ENCODE results near the gene CACNA2D2. TPM values are rescaled to one million over a fixed set of nuclear protein-coding genes. Genes with fewer than 3 reads are reported as not detected.

Gene CACNA2D2
- polyA plus RNA-seq, 1 of the 3 experiments (the other 2 are of a cell fraction), result 1.1 TPM

GRCh38 chr3:50495609-50496423 lies 7.6 kb downstream of the CACNA2D2 start:
- H3K9me2 ChIP-seq, result no peaks in the 10 kb centered on the region
- POLR2A ChIA-PET, result no interaction called here
- no peak overlapping the region for H2AFZ ChIP-seq (ENCODE audit: low read depth)
- no peaks in the 10 kb centered on the region for H3K79me2 ChIP-seq (ENCODE audit: insufficient read depth)
- no peak overlapping the region for H3K4me2 ChIP-seq
- no peak overlapping the region for H3K27ac ChIP-seq (ENCODE audit: low read depth in 2 of 2, low read length in 1 of 2)
- TF ChIP-seq ELF1 (IDR thresholded peaks at IDR 0.05), result no peak
- TF ChIP-seq MAX (IDR thresholded peaks at IDR 0.05; ENCODE audit: low read depth), result no peak
- no peak for TF ChIP-seq RAD21 (IDR thresholded peaks at IDR 0.05; ENCODE audit: low read length)
- no peak for TF ChIP-seq MEF2A (IDR thresholded peaks at IDR 0.05; ENCODE audit: borderline replicate concordance, low read depth)
- TF ChIP-seq FOSL2 (IDR thresholded peaks at IDR 0.05; ENCODE audit: borderline replicate concordance, low read depth), result no peak
- no peak for TF ChIP-seq RFX5 (IDR thresholded peaks at IDR 0.05; ENCODE audit: low read length)
- TF ChIP-seq NFIC (IDR thresholded peaks at IDR 0.05; ENCODE audit: borderline replicate concordance), result no peak
- TF ChIP-seq FOXJ3 (CRISPR knock-in tag; IDR thresholded peaks at IDR 0.05), result no peak
- TF ChIP-seq REST (IDR thresholded peaks at IDR 0.05; ENCODE audit: low read depth, low read length), result no peak
- TF ChIP-seq GABPA (IDR thresholded peaks at IDR 0.05; ENCODE audit: low read depth), result no peak
- no peak for TF ChIP-seq YY1 (IDR thresholded peaks at IDR 0.05; ENCODE audit: low read depth)
- no peak for TF ChIP-seq FOXM1 (IDR thresholded peaks at IDR 0.05; ENCODE audit: low read depth)
- TF ChIP-seq CTCF (IDR thresholded peaks at IDR 0.05), result no peak
- TF ChIP-seq RXRA (IDR thresholded peaks at IDR 0.05; ENCODE audit: borderline replicate concordance, low read depth), result no peak
- TF ChIP-seq PBX3 (IDR thresholded peaks at IDR 0.05), result no peak
- TF ChIP-seq EP300 (IDR thresholded peaks at IDR 0.05; ENCODE audit: borderline replicate concordance in 1 of 2, low read depth in 1 of 2, low read length in 1 of 2), result no peak
- TF ChIP-seq IRF3 (IDR thresholded peaks at IDR 0.05; ENCODE audit: low read depth, low read length), result no peak
- no peak overlapping the region for H3K4me3 ChIP-seq (ENCODE audit: low read depth in 2 of 2, low read length in 1 of 2)
- H3F3A ChIP-seq (replicated peaks; ENCODE audit: insufficient read depth), result no peaks in the 10 kb centered on the region
- H4K20me1 ChIP-seq (ENCODE audit: insufficient read depth), result no peaks in the 10 kb centered on the region
- DNase-seq, result no peak
- 63% methylated on average over 16 of the region's 16 CpGs for WGBS (ENCODE audit: low lambda C conversion rate)
- H3K36me3 ChIP-seq (replicated peaks in 1 of 2; ENCODE audit: control insufficient read depth in 1 of 2, insufficient read depth in 2 of 2, low read length in 1 of 2), result no peaks in the 10 kb centered on the region
- CTCF ChIA-PET, result interaction anchor here (0.8 kb wide), 1 partner anchor 9 kb away, joined by 4 read pairs; no protein-coding TSS in a partner anchor
- peaks cover 25% of the 10 kb centered on the region for H3K27me3 ChIP-seq (ENCODE audit: insufficient read depth)
- no peaks in the 10 kb centered on the region for H3K9me3 ChIP-seq
- H3K9ac ChIP-seq, result no peak overlapping the region
- H3K4me1 ChIP-seq (ENCODE audit: control insufficient read depth in 1 of 2, insufficient read depth in 2 of 2, low read depth in 1 of 2, low read length in 1 of 2), result peaks cover 0 to 63% of the 10 kb centered on the region in 2 experiments; a peak in 1 of 4 replicates

All from SK-N-SH (cell line).